Measurements from ENCODE around the gene SYMPK.
"Not testable (repeated sequence)": the region's sequence is repeated elsewhere in the genome, so short reads cannot be mapped to it uniquely, and the experiment has no call there.

The SYMPK gene

DNA sequence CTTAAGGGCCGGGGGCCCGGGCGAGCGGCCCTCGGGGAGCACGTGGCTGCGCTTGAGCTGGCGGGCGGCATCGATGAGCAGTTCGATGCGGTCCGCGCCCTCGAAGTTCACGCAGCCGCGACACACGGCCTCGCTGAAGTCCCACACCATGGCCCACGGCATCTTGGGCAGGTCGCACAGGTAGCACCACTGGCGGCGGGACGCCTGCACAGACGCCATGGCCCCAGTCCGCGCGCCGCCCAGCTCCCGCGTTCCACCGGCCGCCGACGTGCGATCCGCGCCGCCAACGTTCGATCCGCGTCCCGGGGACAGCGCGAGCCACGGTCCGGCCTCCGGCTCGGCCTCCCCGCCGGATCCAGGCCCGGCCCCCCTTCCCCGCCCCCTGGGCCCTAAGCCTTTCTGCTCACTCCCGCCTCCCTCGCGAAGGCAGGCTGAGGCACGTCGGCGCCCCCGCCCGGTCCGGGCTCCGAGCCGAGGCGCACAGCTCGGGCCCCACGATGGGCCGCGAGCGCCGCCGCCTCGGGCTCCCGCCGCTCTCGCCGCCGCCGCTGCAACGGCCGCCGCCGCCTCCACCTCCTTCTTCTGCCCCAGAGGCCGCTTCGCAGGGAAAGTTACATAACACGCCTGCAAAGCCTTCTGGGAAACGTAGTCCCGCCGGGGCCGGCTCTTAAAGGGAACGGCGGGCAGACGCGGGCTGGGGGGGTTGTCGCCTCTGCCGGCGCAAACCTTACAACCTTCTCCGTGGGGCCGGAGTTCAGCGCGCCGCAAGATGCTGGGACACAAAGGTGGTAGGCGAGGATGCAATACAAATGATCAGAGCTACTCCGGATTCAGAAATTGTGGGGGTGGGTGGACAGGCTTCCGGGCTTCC is 22.8 kb upstream of the SYMPK start, which contains the start of gene IRF2BP1:
Gene IRF2BP1, minus strand, starts transcription at position 586 of the 871 bp plus-strand sequence. Its CDS starts 367 bp downstream, at position 219.
- peak; percentile 93 for DNase-seq (ENCODE audit: low spot score)

- DNase-seq (ENCODE audit: low spot score) = no peak
Observed at GRCh38 chr19:45884682-45885555, 22.0 kb upstream of the SYMPK start.

- no peak for DNase-seq (ENCODE audit: low spot score)
Observed at GRCh38 chr19:45883881-45884681, 21.1 kb upstream of the SYMPK start.

DNA sequence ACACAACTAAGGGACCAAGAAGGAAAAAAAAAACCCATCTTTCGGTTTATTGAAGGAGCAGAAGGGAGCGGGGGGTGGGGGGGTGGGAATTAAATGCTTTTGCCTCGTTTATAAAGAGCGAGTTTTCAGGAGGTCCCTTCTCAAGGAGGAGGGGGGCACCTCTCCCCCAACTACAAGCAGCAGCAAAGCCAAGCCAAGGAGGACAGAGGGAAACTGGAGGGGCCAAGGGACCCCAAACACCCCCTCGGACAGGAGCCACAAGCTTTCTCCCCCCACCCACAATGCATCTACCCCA is 20.6 kb upstream of the SYMPK start:
- DNase-seq (ENCODE audit: low spot score) = no peak

DNA sequence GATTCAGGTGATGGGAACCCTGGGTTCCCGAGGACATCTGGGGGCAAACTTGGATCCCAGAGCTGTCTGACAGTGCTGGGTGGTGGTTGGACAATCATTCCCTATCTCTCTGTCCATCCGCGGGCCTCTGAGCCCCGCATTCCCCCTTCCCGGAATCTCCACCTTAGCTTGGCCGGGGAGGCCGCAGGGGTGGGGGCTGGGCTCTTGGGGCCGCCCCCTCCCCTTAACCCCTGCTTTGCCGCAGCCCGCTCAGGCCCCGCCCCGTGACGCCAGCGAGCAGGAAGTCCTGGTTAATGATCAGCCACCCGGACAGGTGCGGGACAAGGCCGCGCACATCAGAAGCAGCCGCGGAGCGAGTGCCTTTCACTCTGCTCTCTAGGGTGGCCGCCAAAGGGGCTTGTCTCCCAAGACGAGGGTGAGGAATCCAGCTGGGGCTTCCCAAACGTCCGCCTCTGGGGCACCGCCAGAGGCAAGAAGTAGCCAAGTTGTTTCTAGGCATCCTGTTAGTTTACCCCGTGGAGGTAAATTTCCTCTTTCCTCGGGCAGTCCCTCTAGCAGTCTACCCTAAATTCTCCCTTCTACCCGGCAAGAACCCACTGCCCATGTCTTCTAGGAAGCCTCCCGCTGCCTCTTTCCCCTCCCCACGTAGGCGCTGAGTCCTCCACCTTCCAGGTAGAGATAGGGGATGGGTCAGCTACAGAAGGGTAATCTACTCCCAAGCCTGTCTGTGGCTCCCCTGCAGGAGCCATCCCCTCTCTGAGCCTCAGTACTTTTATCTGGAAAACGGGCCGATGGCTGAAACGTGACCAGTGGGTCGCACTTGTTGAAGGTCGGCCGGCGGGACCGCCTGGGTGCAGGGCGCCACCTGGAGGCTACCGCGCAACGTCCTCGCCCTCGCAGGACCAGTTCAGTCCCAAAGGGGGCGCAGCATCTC is 20.0 kb upstream of the SYMPK start:
- peak; percentile 95 for DNase-seq (ENCODE audit: low spot score)

GRCh38 chr19:45881909-45882528 is 19.1 kb upstream of the SYMPK start:
- DNase-seq (ENCODE audit: low spot score) = peak; percentile 93

DNA sequence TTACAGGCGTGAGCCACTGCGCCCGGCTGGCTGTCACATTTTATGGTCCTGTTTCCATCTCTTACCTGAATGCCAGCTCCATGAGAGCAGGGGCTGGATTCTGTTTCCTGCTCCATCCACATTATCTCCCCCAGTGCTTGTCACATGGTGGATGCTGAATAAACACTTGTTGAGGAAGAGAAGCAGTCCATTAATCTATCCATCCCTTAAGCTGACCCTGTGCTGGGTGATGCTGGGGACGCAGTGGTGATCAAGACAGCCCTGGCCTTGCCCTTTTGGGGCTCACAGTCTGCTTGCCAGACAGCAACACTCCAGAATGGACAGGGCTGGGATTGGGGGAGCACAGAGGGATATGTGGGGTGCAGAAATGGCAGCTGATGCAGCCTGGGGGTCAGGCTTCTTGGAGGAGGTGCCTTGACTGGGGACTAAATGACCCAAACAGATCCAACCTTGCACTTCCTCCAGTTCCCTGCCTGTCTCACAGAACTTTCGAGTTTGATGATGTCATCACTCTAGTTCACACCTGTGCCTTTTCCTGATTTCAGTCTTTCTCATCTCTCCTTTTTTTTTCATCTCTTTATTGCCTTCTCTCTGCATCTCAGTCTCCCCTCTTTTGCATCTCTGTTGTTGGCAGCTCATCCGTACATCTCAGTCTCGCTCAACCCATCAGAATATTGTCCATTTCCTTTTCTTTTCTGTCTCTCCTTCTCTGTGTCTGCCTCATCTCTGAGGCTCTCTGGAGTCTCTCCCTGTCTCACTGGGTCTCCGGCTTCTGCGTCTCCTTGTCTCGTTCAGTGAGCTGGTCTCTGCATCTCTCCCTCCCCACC is 18.3 kb upstream of the SYMPK start:
- no peak for DNase-seq (ENCODE audit: low spot score)

DNA sequence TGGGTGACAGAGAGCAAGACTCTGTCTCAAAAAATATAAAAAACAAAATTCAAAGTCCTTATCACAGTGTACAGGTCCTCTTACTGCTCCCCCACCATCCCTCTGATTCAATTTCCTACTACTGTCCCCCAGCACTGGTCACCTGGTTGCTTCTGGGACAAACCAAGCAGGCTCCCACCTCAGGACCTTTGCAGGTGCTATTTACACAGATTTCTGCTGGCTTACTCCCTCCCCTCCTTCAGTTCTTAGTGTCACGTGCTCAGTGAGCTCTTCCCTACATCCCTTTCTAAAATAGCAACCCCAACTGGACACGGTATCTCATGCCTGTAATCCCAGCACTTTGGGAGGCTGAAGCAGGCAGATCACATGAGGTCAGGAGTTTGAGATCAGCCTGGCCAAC is 17.0 kb upstream of the SYMPK start:
- DNase-seq (ENCODE audit: low spot score) = no peak

DNA sequence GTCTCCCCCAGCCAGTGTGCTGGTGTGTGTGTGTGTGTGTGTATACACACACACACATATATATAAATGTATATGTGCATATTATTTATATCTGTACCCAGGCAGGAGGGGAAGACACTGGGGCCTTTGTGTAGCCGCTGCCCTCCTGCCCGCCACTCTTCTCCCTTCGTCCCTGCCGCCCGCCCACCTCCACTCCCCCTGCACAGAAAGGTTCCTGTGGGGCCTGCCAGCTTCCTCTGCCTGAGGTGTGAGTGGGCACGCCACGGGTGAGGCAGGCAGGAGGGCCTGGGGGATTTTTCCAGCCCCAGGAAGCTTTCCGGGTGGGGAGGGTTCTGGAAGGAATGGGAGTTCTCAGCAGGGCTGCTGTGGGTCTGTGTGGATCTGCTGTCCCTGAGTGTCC is 16.1 kb upstream of the SYMPK start:
- no peak for DNase-seq (ENCODE audit: low spot score)

DNA sequence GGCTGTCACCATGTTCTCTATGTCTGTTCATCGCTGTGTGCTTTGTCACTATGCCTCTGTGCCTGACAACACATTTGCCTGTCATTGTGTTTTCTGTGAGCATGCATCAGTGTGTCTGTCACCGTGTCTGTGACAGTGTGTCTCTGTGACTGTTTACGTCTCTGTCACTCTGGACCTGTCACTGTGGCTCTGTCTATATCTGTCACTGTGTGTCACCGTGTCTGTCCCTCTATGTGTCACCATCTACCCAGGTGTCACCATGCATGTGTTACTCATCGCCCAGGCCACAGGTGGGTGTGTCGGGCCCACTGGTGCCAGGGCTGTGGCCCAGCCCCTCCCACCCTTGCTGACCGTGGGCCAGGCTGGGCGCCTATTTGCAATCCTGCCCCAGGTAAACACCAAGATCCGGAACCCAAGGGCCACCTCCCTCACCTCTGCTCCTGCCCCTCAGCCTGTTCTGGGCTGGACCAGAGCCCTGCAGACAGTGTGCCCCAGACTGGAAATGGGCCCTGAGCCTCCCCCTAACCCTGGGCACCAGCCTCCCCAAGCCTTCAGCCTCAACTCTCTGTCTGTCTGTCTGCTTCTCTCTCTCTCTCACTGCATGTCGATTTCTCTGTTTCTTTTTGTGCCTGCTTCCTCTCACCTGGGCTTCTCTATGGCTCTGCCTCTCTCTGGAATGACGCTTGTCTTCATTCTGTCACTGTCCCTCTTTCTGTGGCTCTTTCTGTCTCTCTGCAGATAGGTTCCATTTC is 15.3 kb upstream of the SYMPK start:
- DNase-seq (ENCODE audit: low spot score) = no peak

DNA sequence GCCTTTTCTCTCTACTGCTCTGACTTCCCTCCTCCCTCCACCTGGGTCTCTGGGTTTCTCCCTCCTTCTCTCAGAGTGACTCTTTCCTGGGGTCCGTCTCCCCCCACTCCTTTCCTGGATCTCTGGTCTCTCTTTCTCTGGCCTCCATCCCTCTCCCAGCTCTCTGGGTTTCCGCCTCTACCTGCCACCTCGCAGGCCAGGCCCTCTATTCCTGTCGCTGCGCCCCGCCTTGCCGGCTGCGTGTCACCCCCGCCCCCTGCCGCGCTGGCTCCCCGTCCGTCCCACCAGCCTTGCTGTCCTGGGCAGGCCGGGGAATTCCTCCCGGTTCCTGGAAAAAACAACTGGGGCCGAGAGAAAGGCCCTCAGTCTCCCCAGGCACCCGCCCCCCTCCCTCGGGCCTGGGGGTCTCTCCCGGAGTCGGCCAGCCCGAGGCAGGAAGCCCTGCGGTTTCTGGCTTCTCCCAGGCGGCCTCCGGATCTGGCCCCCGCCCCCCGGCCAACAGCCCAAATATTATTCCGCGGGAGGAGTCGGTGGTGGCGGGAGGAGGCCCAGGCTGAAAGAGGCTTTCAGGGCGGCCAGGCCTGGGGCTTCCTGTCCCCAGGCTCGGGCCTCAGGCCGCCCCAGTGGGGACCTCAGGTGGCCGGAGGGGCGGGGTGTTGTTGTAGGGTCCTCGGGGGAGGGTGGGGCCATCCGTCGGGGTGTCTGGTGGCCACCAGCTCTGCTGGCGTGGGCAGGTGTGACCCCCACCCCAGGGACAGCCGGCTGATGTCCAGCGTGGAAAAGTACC is 13.7 kb upstream of the SYMPK start:
- DNase-seq (ENCODE audit: low spot score) = peak; percentile 73

- DNase-seq (ENCODE audit: low spot score) = no peak
Observed at GRCh38 chr19:45876161-45876410, 13.1 kb upstream of the SYMPK start.

GRCh38 chr19:45874620-45874966 is 11.6 kb upstream of the SYMPK start:
- DNase-seq (ENCODE audit: low spot score) = no peak

GRCh38 chr19:45873219-45873772 is 10.3 kb upstream of the SYMPK start:
- DNase-seq (ENCODE audit: low spot score) = no peak

DNA sequence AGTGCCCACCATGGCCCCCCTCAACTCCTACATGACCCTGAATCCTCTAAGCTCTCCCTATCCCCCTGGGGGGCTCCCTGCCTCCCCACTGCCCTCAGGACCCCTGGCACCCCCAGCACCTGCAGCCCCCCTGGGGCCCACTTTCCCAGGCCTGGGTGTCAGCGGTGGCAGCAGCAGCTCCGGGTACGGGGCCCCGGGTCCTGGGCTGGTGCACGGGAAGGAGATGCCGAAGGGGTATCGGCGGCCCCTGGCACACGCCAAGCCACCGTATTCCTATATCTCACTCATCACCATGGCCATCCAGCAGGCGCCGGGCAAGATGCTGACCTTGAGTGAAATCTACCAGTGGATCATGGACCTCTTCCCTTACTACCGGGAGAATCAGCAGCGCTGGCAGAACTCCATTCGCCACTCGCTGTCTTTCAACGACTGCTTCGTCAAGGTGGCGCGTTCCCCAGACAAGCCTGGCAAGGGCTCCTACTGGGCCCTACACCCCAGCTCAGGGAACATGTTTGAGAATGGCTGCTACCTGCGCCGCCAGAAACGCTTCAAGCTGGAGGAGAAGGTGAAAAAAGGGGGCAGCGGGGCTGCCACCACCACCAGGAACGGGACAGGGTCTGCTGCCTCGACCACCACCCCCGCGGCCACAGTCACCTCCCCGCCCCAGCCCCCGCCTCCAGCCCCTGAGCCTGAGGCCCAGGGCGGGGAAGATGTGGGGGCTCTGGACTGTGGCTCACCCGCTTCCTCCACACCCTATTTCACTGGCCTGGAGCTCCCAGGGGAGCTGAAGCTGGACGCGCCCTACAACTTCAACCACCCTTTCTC is 9.4 kb upstream of the SYMPK start:
- no peak for DNase-seq (ENCODE audit: low spot score)

GRCh38 chr19:45870798-45871197 is 7.9 kb upstream of the SYMPK start:
- DNase-seq (ENCODE audit: low spot score) = no peak

- not testable (repeated sequence) for DNase-seq (ENCODE audit: low spot score)
Observed at GRCh38 chr19:45867241-45867640, 4.3 kb upstream of the SYMPK start.
